ENCODE results near the gene PRELID1.

PRELID1 gene

DNA sequence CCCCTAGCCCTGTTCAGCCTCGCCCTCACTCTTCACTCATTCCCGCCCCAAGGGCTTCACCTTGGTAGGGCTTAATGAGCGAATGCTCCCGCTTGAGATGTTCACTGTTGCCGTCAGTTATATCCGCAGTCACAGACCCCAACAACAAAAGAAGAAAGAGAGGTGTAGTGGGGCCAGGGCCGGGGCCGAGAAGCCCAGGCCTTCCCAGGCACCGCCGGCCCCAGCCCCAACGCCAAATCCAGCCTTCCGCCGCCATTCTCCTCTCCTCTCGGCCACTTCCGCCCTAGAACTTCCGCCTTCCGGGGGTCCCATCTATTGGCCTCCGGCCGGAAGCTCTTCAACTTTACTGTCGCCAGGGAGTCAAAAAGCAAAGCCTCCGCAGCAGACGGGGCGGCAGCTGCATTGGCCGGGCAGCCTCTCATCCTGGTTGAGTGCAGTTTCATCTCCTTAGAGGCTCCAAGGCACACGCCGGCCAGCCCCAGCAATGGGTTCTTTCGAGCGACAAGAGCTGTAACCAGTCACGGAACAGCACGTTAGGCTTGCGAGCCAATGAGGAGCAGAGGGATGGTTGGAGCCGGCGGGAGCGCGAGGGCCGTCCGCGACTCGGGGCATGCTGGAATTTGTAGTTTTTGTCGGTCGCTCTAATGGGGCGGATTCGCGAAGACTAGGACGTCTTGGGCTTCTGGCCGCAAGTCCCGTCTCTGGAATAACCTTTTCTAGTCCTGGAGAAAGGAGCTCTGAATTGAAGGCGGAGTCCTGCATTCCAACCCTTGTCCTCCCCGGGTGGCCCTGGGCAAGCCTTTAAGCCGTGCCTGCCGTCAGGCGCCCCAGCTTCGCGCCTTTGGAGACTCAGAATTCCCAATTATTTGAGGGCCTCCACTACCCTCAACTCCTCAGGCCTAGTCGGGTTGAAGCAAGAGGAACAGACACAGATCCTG is 48.1 kb downstream of the PRELID1 start, which contains the start of gene LMAN2:
Gene LMAN2, minus strand, starts transcription at position 277 of the 938 bp plus-strand sequence. Its CDS starts 21 bp downstream, at position 256.
- Histone ChIP-seq H3K4me1 (ENCODE audit: control insufficient read depth, low read depth, low read length) (peaks cover 4% of the 10 kb centered on the region), H3K27me3 (ENCODE audit: insufficient read depth, low read length, poor library complexity) (no peaks in the 10 kb centered on the region), H2AK5ac (ENCODE audit: low read length) (peak within 1 kb of the TSS; percentile 97), H3K9ac (ENCODE audit: low read length) (peak within 1 kb of the TSS; percentile 96), H4K8ac (ENCODE audit: low read depth, low read length) (no peak within 1 kb of the TSS), H2BK15ac (replicated peaks; ENCODE audit: low read depth) (no peak within 1 kb of the TSS), H3K4me3 (ENCODE audit: low read length) (peak within 1 kb of the TSS; percentile 99), H2BK5ac (ENCODE audit: low read length) (peak within 1 kb of the TSS; percentile 27), H3K36me3 (ENCODE audit: control insufficient read depth, insufficient read depth, low read length) (no peaks in the 10 kb centered on the region), H3K79me2 (ENCODE audit: control insufficient read depth, insufficient read depth, low read length) (peaks cover 33% of the 10 kb centered on the region), H3K4me2 (ENCODE audit: low read length) (peak within 1 kb of the TSS; percentile 98), H3K18ac (ENCODE audit: low read length) (peak within 1 kb of the TSS; percentile 43), H3K27ac (ENCODE audit: low read depth, low read length) (peak within 1 kb of the TSS; percentile 91), H3K79me1 (ENCODE audit: low read length) (peaks cover 24% of the 10 kb centered on the region), H3K23ac (ENCODE audit: low read length) (peak within 1 kb of the TSS; percentile 74), H2BK120ac (ENCODE audit: low read depth, low read length) (no peak within 1 kb of the TSS), H3K4ac (ENCODE audit: low read depth, low read length) (peak within 1 kb of the TSS; percentile 56), H3K56ac (ENCODE audit: low read length) (peak within 1 kb of the TSS; percentile 99), H4K5ac (ENCODE audit: low read length) (peak within 1 kb of the TSS; percentile 75)
- peak; percentile 98 for DNase-seq
- no CpG with 5 or more reads among the region's 55 CpGs for WGBS (ENCODE audit: extremely low coverage, insufficient coverage, low lambda C conversion rate)

DNA sequence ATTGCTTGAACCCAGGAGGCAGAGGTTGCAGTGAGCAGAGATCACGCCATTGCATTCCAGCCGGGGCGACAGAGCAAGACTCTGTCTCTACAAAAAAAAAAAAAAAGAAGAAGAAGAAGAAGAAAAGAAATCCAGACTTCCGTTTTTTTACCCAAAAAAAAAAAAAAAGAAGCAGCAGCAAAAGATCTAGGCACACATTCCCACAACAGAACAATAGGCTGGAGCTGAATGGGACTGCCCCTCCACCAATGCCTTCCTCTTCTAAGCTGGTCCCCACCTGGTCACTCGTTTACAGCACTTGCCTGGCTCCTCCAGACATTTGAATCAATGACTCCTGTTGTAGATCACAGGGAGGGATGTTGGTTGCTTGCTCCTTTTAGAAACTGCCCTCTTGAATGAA is 49.5 kb downstream of the PRELID1 start:
- Histone ChIP-seq H3K4ac (ENCODE audit: low read depth, low read length) (no peak overlapping the region), H3K27ac (ENCODE audit: low read depth, low read length) (no peak overlapping the region), H2BK5ac (ENCODE audit: low read length) (no peak overlapping the region), H3K79me2 (ENCODE audit: control insufficient read depth, insufficient read depth, low read length) (peaks cover 23% of the 10 kb centered on the region), H3K23ac (ENCODE audit: low read length) (no peak overlapping the region), H3K18ac (ENCODE audit: low read length) (no peak overlapping the region), H4K8ac (ENCODE audit: low read depth, low read length) (no peak overlapping the region), H3K79me1 (ENCODE audit: low read length) (peaks cover 18% of the 10 kb centered on the region), H2BK120ac (ENCODE audit: low read depth, low read length) (no peak overlapping the region), H3K27me3 (ENCODE audit: insufficient read depth, low read length, poor library complexity) (no peaks in the 10 kb centered on the region), H2AK5ac (ENCODE audit: low read length) (no peak overlapping the region), H3K56ac (ENCODE audit: low read length) (no peak overlapping the region), H3K9ac (ENCODE audit: low read length) (no peak overlapping the region), H3K4me1 (ENCODE audit: control insufficient read depth, low read depth, low read length) (peaks cover 4% of the 10 kb centered on the region), H2BK15ac (replicated peaks; ENCODE audit: low read depth) (no peak overlapping the region), H3K4me2 (ENCODE audit: low read length) (no peak overlapping the region), H3K4me3 (ENCODE audit: low read length) (no peak overlapping the region), H3K36me3 (ENCODE audit: control insufficient read depth, insufficient read depth, low read length) (no peaks in the 10 kb centered on the region), H4K5ac (ENCODE audit: low read length) (no peak overlapping the region)
- WGBS (ENCODE audit: extremely low coverage, insufficient coverage, low lambda C conversion rate), result no CpG with 5 or more reads among the region's 5 CpGs
- no peak for DNase-seq

- peaks cover 19% of the 10 kb centered on the region for H3K79me2 ChIP-seq (ENCODE audit: control insufficient read depth, insufficient read depth, low read length)
Observed at GRCh38 chr5:177354256-177354655, 50.7 kb downstream of the PRELID1 start.

DNA sequence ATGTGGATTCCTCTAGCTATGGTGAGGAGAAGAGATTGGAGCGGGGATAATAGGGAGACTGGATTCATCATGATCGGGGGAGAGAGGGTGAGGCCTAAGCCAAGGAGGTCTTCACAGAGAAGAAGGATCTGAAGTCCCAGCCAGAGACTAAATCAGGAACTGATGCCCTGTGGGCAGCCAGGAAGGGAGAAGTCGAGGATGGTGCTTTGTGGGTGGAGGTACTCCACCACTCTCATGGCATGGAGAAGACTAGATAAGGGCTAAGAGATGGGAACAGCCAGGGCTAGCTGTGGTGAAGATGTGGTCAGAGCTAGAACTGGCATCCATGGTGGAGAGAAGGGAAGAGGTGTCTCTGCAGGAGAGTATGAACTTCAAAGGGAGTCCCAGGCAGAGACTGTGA is 51.1 kb downstream of the PRELID1 start:
- Histone ChIP-seq H2AK5ac (ENCODE audit: low read length) (no peak overlapping the region), H4K8ac (ENCODE audit: low read depth, low read length) (no peak overlapping the region), H3K23ac (ENCODE audit: low read length) (no peak overlapping the region), H3K9ac (ENCODE audit: low read length) (no peak overlapping the region), H3K27me3 (ENCODE audit: insufficient read depth, low read length, poor library complexity) (no peaks in the 10 kb centered on the region), H3K27ac (ENCODE audit: low read depth, low read length) (no peak overlapping the region), H3K4me3 (ENCODE audit: low read length) (no peak overlapping the region), H3K56ac (ENCODE audit: low read length) (no peak overlapping the region), H4K5ac (ENCODE audit: low read length) (no peak overlapping the region), H3K79me1 (ENCODE audit: low read length) (peaks cover 16% of the 10 kb centered on the region), H2BK15ac (replicated peaks; ENCODE audit: low read depth) (no peak overlapping the region), H3K4me2 (ENCODE audit: low read length) (no peak overlapping the region), H3K79me2 (ENCODE audit: control insufficient read depth, insufficient read depth, low read length) (peaks cover 16% of the 10 kb centered on the region), H3K4me1 (ENCODE audit: control insufficient read depth, low read depth, low read length) (peaks cover 4% of the 10 kb centered on the region), H3K18ac (ENCODE audit: low read length) (no peak overlapping the region), H2BK5ac (ENCODE audit: low read length) (no peak overlapping the region), H3K4ac (ENCODE audit: low read depth, low read length) (no peak overlapping the region), H3K36me3 (ENCODE audit: control insufficient read depth, insufficient read depth, low read length) (no peaks in the 10 kb centered on the region), H2BK120ac (ENCODE audit: low read depth, low read length) (no peak overlapping the region)
- no CpG with 5 or more reads among the region's 3 CpGs for WGBS (ENCODE audit: extremely low coverage, insufficient coverage, low lambda C conversion rate)
- DNase-seq, result no peak

More at GRCh38 chr5:177354256-177354655, 50.7 kb downstream of the PRELID1 start:
- no peaks in the 10 kb centered on the region for H3K27me3 ChIP-seq (ENCODE audit: insufficient read depth, low read length, poor library complexity)
- no peak overlapping the region for H3K4me2 ChIP-seq (ENCODE audit: low read length)
- no peak overlapping the region for H3K56ac ChIP-seq (ENCODE audit: low read length)
- no peak overlapping the region for H3K18ac ChIP-seq (ENCODE audit: low read length)
- H3K79me1 ChIP-seq (ENCODE audit: low read length), result peaks cover 17% of the 10 kb centered on the region
- no peak for DNase-seq
- H2AK5ac ChIP-seq (ENCODE audit: low read length), result no peak overlapping the region
- H3K27ac ChIP-seq (ENCODE audit: low read depth, low read length), result no peak overlapping the region
- WGBS (ENCODE audit: extremely low coverage, insufficient coverage, low lambda C conversion rate), result no CpG with 5 or more reads among the region's 3 CpGs
- H3K4me1 ChIP-seq (ENCODE audit: control insufficient read depth, low read depth, low read length), result peaks cover 4% of the 10 kb centered on the region
- no peak overlapping the region for H3K4ac ChIP-seq (ENCODE audit: low read depth, low read length)
- no peak overlapping the region for H4K8ac ChIP-seq (ENCODE audit: low read depth, low read length)
- H3K23ac ChIP-seq (ENCODE audit: low read length), result no peak overlapping the region
- no peak overlapping the region for H4K5ac ChIP-seq (ENCODE audit: low read length)
- no peak overlapping the region for H3K4me3 ChIP-seq (ENCODE audit: low read length)
- H2BK15ac ChIP-seq (replicated peaks; ENCODE audit: low read depth), result no peak overlapping the region
- no peak overlapping the region for H2BK120ac ChIP-seq (ENCODE audit: low read depth, low read length)
- no peaks in the 10 kb centered on the region for H3K36me3 ChIP-seq (ENCODE audit: control insufficient read depth, insufficient read depth, low read length)
- H2BK5ac ChIP-seq (ENCODE audit: low read length), result no peak overlapping the region
- H3K9ac ChIP-seq (ENCODE audit: low read length), result no peak overlapping the region

- H3K4me2 ChIP-seq (ENCODE audit: low read length), result no peak overlapping the region
- H2BK5ac ChIP-seq (ENCODE audit: low read length), result no peak overlapping the region
- peaks cover 4% of the 10 kb centered on the region for H3K4me1 ChIP-seq (ENCODE audit: control insufficient read depth, low read depth, low read length)
- H3K79me1 ChIP-seq (ENCODE audit: low read length), result peaks cover 10% of the 10 kb centered on the region
- H2BK15ac ChIP-seq (replicated peaks; ENCODE audit: low read depth), result no peak overlapping the region
- no peak overlapping the region for H3K9ac ChIP-seq (ENCODE audit: low read length)
- H3K4ac ChIP-seq (ENCODE audit: low read depth, low read length), result no peak overlapping the region
- no peak overlapping the region for H3K18ac ChIP-seq (ENCODE audit: low read length)
- H4K5ac ChIP-seq (ENCODE audit: low read length), result no peak overlapping the region
- H2AK5ac ChIP-seq (ENCODE audit: low read length), result no peak overlapping the region
- no peak overlapping the region for H4K8ac ChIP-seq (ENCODE audit: low read depth, low read length)
- no peaks in the 10 kb centered on the region for H3K36me3 ChIP-seq (ENCODE audit: control insufficient read depth, insufficient read depth, low read length)
- H3K79me2 ChIP-seq (ENCODE audit: control insufficient read depth, insufficient read depth, low read length), result peaks cover 10% of the 10 kb centered on the region
- no peak for DNase-seq
- no peak overlapping the region for H3K4me3 ChIP-seq (ENCODE audit: low read length)
- H3K23ac ChIP-seq (ENCODE audit: low read length), result no peak overlapping the region
- H3K27ac ChIP-seq (ENCODE audit: low read depth, low read length), result no peak overlapping the region
- WGBS (ENCODE audit: extremely low coverage, insufficient coverage, low lambda C conversion rate), result no CpG with 5 or more reads among the region's 1 CpG
- no peak overlapping the region for H3K56ac ChIP-seq (ENCODE audit: low read length)
- H2BK120ac ChIP-seq (ENCODE audit: low read depth, low read length), result no peak overlapping the region
- no peaks in the 10 kb centered on the region for H3K27me3 ChIP-seq (ENCODE audit: insufficient read depth, low read length, poor library complexity)
Observed at GRCh38 chr5:177355162-177355867, 51.7 kb downstream of the PRELID1 start.

All from mesendoderm (in vitro differentiated cells).